ENCODE data around the gene APP.

- TF ChIP-seq CTCF (IDR thresholded peaks at IDR 0.05) (no peak), EZH2 (IDR thresholded peaks at IDR 0.05) (no peak), EZH2phosphoT487 (IDR thresholded peaks at IDR 0.05) (no peak)
Measured at GRCh38 chr21:25857308-25858074, 313.1 kb downstream of the APP start.

Data from neural progenitor cell (in vitro differentiated cells).